Measurements from ENCODE around the gene IL10RA. TPM values are rescaled to one million over a fixed set of nuclear protein-coding genes. Genes with fewer than 3 reads are reported as not detected.
"Not testable (repeated sequence)": the region's sequence is repeated elsewhere in the genome, so short reads cannot be mapped to it uniquely, and the experiment has no call there.

Gene IL10RA
- total RNA-seq, result 100 to 1,000 TPM in 1 of 2 donors, 10 to 100 TPM in 1; 63.0 to 108 TPM

DNA sequence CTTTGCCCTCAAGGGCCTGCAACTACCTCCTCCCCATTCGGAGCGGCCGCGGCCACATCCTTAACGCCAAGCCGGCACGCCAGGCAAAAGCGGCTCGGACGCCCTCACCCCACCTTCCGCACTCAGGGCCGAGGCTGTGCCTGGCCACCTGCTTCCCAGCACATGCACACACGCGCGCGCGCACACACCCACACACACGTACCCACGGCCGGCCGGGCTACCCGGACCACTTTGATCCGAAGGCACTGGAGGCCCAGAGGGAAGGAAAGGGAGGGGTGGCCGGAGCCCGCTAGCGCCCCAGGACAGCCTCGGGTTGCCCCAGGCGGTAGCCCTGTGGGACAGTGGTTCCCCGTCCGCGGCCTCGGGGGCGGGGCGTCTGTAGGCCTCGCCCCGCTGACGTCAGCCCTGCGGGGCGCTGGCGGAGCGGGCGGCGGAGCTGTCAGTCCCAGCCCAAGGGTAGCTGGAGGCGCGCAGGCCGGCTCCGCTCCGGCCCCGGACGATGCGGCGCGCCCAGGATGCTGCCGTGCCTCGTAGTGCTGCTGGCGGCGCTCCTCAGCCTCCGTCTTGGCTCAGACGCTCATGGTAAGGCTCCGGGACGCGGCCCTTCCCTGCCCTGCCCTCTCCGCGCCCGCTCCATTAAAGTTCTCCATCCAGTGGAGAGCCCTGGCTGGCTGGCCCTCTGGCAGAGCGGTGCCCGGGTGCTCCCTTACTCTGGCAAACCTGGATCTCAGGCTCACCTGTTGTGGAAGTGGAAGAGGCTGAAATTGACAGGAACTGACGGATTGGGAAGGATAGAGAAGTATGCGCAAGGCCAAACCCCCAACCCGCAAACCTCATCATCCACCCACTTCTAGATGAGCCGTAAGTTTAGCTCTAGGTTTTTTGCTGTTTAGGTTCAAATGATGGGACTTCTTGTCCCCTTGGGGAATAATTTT lies at the start of gene IL10RA:
TSS of gene IL10RA (plus strand) at position 442 of the 935 bp plus-strand sequence. CDS start at position 516, 74 bp downstream.
- H3K4me1 Mint-ChIP-seq, result peaks cover 42% of the 10 kb centered on the region
- ATAC-seq (replicated peaks), result peak; percentile 84
- no peaks in the 10 kb centered on the region for H3K9me3 Mint-ChIP-seq
- peak within 1 kb of the TSS; percentile 91 for H3K27ac Mint-ChIP-seq
- peak within 1 kb of the TSS; percentile 90 for H3K4me3 Mint-ChIP-seq
- no peaks in the 10 kb centered on the region for H3K27me3 Mint-ChIP-seq
- peaks cover 66% of the 10 kb centered on the region for H3K36me3 Mint-ChIP-seq (ENCODE audit: low read depth)

- H3K4me1 Mint-ChIP-seq, result peaks cover 15% of the 10 kb centered on the region
- H3K27ac Mint-ChIP-seq, result no peak overlapping the region
- no peaks in the 10 kb centered on the region for H3K9me3 Mint-ChIP-seq
- H3K27me3 Mint-ChIP-seq, result no peaks in the 10 kb centered on the region
- no peaks in the 10 kb centered on the region for H3K36me3 Mint-ChIP-seq (ENCODE audit: low read depth)
- no peak overlapping the region for H3K4me3 Mint-ChIP-seq
- ATAC-seq (replicated peaks), result peak; percentile 67
Measured at GRCh38 chr11:117936973-117937372, 49.2 kb upstream of the IL10RA start.

DNA sequence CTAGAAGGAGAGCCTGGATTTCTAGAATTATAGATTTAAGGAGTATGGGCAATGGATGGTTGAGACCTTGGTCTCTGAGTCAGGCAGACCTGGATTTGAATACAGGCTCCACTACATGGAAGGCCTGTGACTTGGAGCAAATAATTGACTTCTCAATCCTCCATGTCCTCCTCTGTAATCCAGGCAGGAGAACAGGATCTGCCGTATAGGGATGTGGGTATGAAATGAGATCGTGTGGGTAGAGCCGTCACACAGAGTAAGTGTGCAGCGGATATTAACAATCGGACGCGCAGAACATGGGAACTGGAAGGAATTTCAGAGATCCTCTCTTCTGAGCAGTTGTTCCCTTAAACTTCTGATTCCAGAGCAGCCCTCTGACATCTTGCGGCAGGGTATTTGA lies 45.5 kb upstream of the IL10RA start:
- no peaks in the 10 kb centered on the region for H3K36me3 Mint-ChIP-seq (ENCODE audit: low read depth)
- no peaks in the 10 kb centered on the region for H3K27me3 Mint-ChIP-seq
- H3K4me3 Mint-ChIP-seq, result no peak overlapping the region
- H3K9me3 Mint-ChIP-seq, result no peaks in the 10 kb centered on the region
- no peak overlapping the region for H3K27ac Mint-ChIP-seq
- H3K4me1 Mint-ChIP-seq, result peaks cover 19% of the 10 kb centered on the region
- ATAC-seq (replicated peaks), result no peak

DNA sequence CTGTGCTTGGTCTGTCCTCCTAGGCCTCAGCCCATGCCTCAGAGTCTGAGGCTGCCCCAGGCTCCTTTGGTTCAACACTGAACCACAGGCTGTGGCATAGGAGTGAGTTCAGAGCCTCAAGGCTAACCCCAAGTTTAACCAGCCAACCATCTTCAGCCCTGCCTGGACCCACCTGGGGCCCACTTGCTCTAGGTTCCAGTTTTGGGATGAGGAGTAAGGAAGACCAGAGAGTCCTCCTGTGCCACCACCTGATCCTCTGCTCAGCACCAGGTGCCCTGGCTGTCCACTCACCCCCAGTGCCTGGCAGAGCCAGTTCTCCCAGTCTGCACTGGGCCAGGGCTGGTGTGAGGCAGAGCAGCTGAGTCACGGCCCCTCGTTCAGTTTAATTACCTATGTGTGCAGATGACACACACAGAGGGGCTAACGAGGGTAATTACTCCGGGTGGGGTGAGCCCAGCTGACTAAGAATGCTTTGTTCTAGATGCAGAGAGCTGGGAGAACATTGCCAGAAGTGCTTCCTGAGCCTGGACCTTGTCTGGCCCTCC lies 45.0 kb upstream of the IL10RA start:
- Mint-ChIP-seq H3K27me3 (no peaks in the 10 kb centered on the region), H3K27ac (no peak overlapping the region), H3K9me3 (no peaks in the 10 kb centered on the region), H3K36me3 (ENCODE audit: low read depth) (no peaks in the 10 kb centered on the region), H3K4me3 (no peak overlapping the region), H3K4me1 (peaks cover 24% of the 10 kb centered on the region)
- no peak for ATAC-seq (replicated peaks)

DNA sequence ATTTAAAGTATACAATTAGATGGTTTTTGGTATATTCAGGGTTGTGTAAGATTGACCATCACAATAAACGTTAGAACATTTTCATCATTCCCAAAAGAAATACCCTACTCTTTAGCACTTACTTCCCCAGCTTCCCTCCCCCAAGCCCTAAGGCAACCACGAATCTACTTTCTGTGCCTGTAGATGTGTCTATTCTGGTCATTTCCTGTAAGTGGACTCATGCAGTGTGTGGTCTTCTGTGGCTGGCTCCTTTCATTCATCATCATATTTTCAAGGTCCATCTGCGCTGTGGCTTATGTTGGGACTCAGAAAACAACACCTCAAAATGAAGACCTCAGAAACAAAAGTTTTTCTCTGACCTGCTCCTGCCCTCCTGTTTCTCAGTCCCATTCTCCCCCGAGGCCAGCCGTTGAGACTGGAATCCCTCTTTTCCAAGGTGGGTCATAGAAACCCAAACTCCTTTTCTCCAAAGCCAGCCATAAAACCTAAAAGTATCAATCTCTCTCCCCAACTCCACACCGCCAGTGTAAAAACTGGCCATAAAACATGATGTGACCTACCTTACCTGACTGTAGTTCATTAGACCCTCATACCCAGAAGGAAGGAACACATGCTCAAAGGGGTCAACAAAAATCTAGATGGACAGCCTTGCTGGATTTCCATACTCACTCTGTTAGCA lies 44.1 kb upstream of the IL10RA start:
- ATAC-seq (replicated peaks), result no peak
- Mint-ChIP-seq H3K36me3 (ENCODE audit: low read depth) (no peaks in the 10 kb centered on the region), H3K27ac (no peak overlapping the region), H3K27me3 (no peaks in the 10 kb centered on the region), H3K4me1 (peaks cover 32% of the 10 kb centered on the region), H3K4me3 (no peak overlapping the region), H3K9me3 (no peaks in the 10 kb centered on the region)

GRCh38 chr11:117944554-117944953 lies 41.6 kb upstream of the IL10RA start:
- Mint-ChIP-seq H3K36me3 (ENCODE audit: low read depth) (no peaks in the 10 kb centered on the region), H3K4me3 (peak overlapping the region; percentile 46), H3K4me1 (peaks cover 47% of the 10 kb centered on the region), H3K27ac (peak overlapping the region; percentile 70), H3K9me3 (no peaks in the 10 kb centered on the region), H3K27me3 (no peaks in the 10 kb centered on the region)
- ATAC-seq (replicated peaks), result peak; percentile 47

DNA sequence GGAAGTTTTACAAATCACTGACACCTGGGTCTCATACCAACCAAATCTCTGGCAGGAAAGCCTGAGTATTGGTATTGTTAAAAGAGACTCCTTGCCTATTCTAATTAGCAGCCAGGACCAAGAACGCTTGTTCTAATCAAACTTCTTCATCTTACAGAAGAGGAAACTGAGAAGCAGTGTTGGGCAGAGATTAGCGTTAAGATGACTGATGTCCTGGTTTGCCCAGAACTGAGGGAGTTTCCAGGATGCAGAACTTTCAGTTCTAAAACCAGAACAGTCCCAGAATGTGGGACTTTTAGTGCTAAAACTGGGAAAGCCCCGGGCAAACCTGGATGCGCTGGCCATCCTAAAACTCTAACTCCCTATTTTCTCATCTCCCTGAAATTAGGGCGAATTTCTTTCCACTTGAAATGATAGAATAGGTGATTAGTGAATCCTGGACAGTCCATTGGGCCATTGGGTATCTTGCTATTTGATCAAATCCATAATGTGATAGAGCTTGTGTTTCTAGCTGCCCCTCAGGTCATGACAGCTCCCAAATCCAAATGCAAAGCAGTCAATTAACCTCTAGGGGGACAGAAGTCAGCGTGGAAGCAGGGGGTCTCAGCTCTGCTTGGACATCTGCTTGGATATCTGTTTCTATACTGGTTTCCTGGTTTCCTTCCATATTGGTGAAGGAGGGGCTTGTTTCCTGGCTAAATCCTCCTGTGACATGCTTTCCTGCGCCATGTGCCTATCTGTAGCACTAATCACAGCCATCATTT lies 41.0 kb upstream of the IL10RA start:
- peak overlapping the region; percentile 46 for H3K4me3 Mint-ChIP-seq
- no peaks in the 10 kb centered on the region for H3K36me3 Mint-ChIP-seq (ENCODE audit: low read depth)
- ATAC-seq (replicated peaks), result peak; percentile 52
- peaks cover 47% of the 10 kb centered on the region for H3K4me1 Mint-ChIP-seq
- H3K9me3 Mint-ChIP-seq, result no peaks in the 10 kb centered on the region
- peak overlapping the region; percentile 70 for H3K27ac Mint-ChIP-seq
- no peaks in the 10 kb centered on the region for H3K27me3 Mint-ChIP-seq

DNA sequence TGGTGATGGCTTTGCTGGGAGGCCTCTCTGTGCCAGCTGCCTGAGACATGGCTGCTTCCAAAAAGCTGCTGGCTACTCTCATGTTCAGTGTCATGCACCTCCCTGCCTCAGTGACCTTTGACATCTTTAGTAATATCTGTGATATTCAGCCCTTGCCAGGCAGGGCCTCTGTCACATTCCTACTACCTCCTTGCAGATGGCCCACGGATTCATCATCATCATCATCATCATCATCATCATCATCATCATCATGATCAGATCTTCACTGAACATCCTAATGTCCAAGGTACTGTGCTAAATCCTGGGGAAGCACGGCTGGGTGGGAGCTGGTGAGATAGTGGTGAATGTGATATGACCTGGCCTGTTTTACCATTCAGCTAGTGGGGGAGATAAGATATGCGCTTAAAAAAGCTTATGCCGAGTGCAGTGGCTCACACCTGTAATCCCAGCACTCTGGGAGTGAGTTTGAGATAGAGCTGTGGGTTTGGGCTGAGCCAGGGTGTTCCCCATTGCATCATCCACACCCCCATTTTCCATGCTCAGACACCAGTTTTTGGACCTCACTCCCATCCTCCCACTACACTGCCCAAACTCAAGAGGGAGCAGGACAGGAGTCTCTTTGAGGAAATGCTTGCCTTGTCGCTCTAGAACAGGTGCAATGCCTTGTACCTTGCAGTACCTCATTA lies 39.9 kb upstream of the IL10RA start:
- peak; percentile 36 for ATAC-seq (replicated peaks)
- H3K27me3 Mint-ChIP-seq, result no peaks in the 10 kb centered on the region
- H3K9me3 Mint-ChIP-seq, result no peaks in the 10 kb centered on the region
- H3K4me1 Mint-ChIP-seq, result peaks cover 56% of the 10 kb centered on the region
- no peaks in the 10 kb centered on the region for H3K36me3 Mint-ChIP-seq (ENCODE audit: low read depth)
- H3K4me3 Mint-ChIP-seq, result peak overlapping the region; percentile 46
- H3K27ac Mint-ChIP-seq, result no peak overlapping the region

DNA sequence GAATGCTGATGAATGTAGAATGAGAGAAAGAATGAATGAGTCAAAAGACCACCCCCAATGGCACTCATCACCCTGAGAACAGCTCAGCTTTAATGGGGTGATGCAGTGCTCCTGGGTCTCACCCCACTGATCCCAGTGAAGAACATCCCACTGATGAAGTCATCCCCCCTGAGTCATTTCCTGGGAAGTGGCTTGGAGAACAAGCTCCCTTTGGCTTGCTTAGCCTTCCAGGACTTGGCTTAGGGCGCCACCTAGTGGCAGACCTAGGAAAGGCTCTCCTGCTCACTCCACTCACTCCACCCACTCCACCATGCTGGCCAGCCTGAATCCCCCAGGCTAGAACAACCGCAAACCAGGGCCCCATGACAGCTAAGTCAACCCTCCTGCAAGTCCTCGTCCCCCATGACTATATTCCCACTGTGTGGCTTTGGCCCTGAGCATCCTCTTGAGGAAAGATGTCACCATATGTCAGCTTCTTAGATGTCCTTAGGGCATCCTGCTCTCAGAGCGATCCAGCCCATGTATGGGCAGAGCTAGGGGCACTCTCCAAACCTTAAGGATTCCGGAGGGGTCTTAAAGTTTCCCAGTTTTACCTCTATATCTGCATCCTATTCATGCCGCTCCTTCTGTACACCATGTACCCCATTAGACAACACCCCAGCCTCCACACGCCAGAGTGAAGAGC lies 39.2 kb upstream of the IL10RA start:
- Mint-ChIP-seq H3K27me3 (no peaks in the 10 kb centered on the region), H3K27ac (peak overlapping the region; percentile 61), H3K4me1 (peaks cover 62% of the 10 kb centered on the region), H3K9me3 (no peaks in the 10 kb centered on the region), H3K4me3 (peak overlapping the region; percentile 31), H3K36me3 (ENCODE audit: low read depth) (no peaks in the 10 kb centered on the region)
- peak; percentile 59 for ATAC-seq (replicated peaks)

- Mint-ChIP-seq H3K4me3 (peak overlapping the region; percentile 31), H3K4me1 (peaks cover 62% of the 10 kb centered on the region), H3K27ac (peak overlapping the region; percentile 61)
- ATAC-seq (replicated peaks); H3K36me3 Mint-ChIP-seq (ENCODE audit: low read depth); H3K9me3 Mint-ChIP-seq; H3K27me3 Mint-ChIP-seq: not testable (repeated sequence)
Measured at GRCh38 chr11:117947751-117948150, 38.4 kb upstream of the IL10RA start.

DNA sequence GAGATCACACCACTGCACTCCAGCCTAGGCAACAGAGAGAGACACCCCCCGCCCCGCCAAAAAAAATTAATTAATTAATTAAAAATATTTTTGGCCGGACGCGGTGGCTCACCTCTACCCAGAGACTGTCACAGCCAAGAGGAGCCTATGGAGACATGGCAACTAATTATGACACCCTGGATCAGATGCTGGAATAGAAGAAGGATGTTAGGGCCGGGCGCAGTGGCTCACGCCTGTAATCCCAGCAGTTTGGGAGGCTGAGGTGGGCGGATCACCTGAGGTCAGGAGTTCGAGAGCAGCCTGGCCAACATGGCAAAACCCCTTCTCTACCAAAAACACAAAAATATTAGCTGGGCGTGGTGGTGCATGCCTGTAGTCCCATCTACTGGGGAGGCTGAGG lies 37.7 kb upstream of the IL10RA start:
- H3K36me3 Mint-ChIP-seq (ENCODE audit: low read depth); H3K9me3 Mint-ChIP-seq; ATAC-seq (replicated peaks); H3K27me3 Mint-ChIP-seq: not testable (repeated sequence)
- H3K27ac Mint-ChIP-seq, result peak overlapping the region; percentile 48
- peaks cover 67% of the 10 kb centered on the region for H3K4me1 Mint-ChIP-seq
- peak overlapping the region; percentile 75 for H3K4me3 Mint-ChIP-seq

DNA sequence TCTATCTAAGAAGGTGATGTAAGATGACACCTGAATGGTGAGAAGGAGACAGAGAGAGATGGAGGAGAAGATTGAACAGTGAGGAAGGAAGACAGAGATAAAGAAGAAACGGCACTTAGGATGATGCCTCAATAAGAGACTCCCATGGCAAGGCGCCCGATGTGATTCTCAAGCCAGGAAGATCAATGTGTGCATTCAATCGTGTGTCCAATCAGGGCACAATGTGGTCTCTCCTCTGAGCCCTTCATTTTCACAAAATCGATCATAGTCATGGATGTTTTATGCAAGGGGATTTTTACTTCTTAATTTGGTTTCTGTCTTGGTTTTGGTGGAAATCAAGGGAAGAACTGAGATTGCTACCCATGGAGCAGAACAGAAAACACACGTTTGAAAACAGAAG lies 37.1 kb upstream of the IL10RA start:
- H3K27ac Mint-ChIP-seq, result peak overlapping the region; percentile 48
- no peaks in the 10 kb centered on the region for H3K36me3 Mint-ChIP-seq (ENCODE audit: low read depth)
- H3K9me3 Mint-ChIP-seq, result no peaks in the 10 kb centered on the region
- ATAC-seq (replicated peaks), result no peak
- H3K4me3 Mint-ChIP-seq, result peak overlapping the region; percentile 75
- peaks cover 65% of the 10 kb centered on the region for H3K4me1 Mint-ChIP-seq
- H3K27me3 Mint-ChIP-seq, result no peaks in the 10 kb centered on the region

DNA sequence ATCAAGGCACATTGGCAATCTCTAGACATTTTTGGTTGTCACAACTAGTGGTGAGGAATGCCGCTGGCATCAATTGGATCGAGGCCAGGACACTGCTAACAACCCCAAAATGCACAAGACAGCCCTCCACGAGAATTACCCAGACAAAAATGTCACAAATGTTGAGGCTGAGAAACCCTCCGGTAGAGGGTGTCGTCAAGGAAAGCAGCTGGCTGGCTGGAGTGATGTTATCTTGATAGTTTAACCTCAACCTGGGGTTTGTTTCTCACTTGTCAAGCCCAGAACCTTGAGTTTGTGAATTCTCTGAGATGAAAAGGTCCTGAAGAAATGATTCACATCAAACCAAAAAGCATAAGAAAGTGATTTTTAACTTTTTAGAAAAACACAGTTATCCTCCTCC lies 35.9 kb upstream of the IL10RA start:
- H3K4me3 Mint-ChIP-seq, result peak overlapping the region; percentile 75
- no peaks in the 10 kb centered on the region for H3K9me3 Mint-ChIP-seq
- H3K27me3 Mint-ChIP-seq, result no peaks in the 10 kb centered on the region
- peaks cover 53% of the 10 kb centered on the region for H3K4me1 Mint-ChIP-seq
- peak; percentile 42 for ATAC-seq (replicated peaks)
- H3K27ac Mint-ChIP-seq, result peak overlapping the region; percentile 26
- H3K36me3 Mint-ChIP-seq (ENCODE audit: low read depth), result no peaks in the 10 kb centered on the region
